Mammary epithelial cell (primary cell): ENCODE data around the gene AP4E1.

Experiments
- EZH2 ChIP-seq: IDR thresholded peaks from 2 replicates; pipeline ENCODE4 v1.6.1; 2012; ENCODE audit warnings: low read length, inconsistent platforms, borderline replicate concordance
- TF ChIP-seq, protein P1 (sequence below), 2 donors: IDR thresholded peaks in 1 of 2; conservative IDR thresholded peaks in 1 of 2; 2 replicates each; pipeline ENCODE4 v1.5.1; 2011 to 2012; ENCODE audit warnings: inconsistent platforms in 2 of 2, low read length in 2 of 2, mild to moderate bottlenecking in 2 of 2, control low read depth in 1 of 2, low read depth in 1 of 2; ENCODE audit not compliant: insufficient read depth in 1 of 2; ENCODE audit errors: extremely low read depth in 1 of 2

- TF ChIP-seq, protein P1, sequence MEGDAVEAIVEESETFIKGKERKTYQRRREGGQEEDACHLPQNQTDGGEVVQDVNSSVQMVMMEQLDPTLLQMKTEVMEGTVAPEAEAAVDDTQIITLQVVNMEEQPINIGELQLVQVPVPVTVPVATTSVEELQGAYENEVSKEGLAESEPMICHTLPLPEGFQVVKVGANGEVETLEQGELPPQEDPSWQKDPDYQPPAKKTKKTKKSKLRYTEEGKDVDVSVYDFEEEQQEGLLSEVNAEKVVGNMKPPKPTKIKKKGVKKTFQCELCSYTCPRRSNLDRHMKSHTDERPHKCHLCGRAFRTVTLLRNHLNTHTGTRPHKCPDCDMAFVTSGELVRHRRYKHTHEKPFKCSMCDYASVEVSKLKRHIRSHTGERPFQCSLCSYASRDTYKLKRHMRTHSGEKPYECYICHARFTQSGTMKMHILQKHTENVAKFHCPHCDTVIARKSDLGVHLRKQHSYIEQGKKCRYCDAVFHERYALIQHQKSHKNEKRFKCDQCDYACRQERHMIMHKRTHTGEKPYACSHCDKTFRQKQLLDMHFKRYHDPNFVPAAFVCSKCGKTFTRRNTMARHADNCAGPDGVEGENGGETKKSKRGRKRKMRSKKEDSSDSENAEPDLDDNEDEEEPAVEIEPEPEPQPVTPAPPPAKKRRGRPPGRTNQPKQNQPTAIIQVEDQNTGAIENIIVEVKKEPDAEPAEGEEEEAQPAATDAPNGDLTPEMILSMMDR (conservative IDR thresholded peaks at IDR 0.05 in 1 of 2, IDR thresholded peaks at IDR 0.05 in 1 of 2; ENCODE audit: extremely low read depth in 1 of 2, insufficient read depth in 1 of 2, low read depth in 1 of 2, low read length in 2 of 2): no peak
- TF ChIP-seq EZH2: no peak
Observed at GRCh38 chr15:50888054-50888453, 20.4 kb upstream of the AP4E1 start.
